Measurements from ENCODE around the gene MRPS9.

DNA sequence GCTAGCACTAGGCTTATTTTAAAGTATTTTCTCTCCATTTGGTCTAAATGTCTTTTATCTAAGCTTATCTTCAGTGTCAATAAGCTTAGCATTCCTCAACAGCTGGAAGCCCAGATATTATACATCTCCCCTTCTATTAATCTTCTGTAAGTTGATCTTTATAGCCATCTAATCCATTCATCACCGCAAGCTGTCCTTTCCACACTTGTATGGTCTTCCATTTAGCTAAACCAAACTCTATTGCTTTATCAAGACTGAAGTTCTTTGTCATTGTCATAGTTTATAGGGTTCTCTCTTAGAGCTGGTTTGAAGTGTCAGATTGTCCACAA, 102.3 kb downstream of the MRPS9 start:
- TF ChIP-seq POLR2A (IDR thresholded peaks at IDR 0.05) (no peak), CTCF (IDR thresholded peaks at IDR 0.05) (no peak)

Measured in right lobe of liver (tissue), 4 donors.